ENCODE data around the gene TSHZ2.
A peak's percentile ranks its signal among the peaks of the same experiment; 100 is the strongest.
"Not testable (repeated sequence)": the region's sequence is repeated elsewhere in the genome, so short reads cannot be mapped to it uniquely, and the experiment has no call there.

The TSHZ2 gene

DNA sequence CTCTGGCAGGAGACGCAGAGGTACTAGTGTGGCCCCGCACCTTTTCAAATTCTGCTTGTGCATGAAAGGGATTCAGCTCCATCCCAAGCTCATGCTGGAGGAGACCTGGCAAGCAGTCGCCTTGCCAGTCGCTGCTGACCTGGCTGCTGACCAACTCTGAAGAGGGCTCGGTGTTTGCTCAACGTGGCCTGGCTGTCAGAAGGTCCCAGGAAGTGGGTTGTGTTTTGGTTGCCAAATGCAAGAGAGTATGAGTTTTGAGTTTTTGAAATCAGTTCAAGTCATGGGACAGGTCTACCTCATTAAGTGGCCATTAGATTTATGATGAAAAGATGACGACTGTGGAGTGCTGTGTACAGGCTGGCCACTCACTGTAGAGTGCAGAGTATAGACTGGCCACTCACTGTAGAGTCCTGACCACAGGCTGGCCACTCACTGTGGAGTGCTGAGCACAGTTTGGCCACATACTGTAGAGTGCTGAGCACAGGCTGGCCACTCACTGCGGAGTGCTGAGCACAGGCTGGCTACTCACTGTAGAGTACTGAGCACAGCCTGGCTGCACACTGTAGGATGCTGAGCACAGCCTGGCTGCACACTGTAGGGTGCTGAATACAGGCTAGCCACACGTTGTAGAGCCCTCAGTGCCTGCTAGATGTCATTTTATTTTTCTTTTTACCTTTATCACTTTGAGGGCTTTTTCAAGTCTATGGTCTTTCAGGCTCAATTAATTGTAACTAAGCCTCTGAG, 427.6 kb downstream of the TSHZ2 start:
- DNase-seq: no peak

DNA sequence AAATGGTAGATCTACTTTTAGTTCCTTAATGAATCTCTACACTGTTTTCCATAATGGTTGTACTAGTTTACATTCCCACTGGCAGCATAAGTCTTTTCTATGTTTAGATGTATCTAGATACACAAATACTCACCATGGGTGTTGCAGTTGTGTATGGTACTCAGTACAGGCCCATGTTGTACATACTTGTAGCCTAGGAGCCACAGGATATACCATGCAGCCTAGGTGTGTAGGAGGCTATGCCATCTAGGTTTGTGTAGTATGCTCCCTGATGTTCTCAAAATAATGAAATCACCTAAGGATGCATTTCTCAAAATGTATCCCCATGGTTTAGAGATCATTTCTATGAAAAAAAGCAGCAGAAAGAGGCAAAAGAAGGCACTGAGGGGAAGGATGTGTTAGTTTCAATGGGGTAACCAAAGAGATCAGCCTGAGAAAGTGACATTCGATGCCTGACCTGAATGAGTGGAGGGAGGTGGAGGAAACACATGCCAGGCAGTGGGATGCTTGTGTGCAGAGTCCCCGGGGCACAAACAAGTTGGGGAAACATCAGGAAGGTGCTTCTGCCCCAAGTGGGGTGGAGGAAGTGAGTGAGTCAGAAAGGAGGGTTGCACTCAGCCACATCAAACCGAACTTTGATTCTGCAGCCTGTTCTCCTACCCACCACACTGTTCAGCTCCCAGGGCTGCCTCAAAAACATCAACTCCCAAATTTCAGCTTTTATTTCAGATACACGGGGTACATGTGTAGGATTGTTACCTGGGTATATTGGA, 430.3 kb downstream of the TSHZ2 start:
- DNase-seq: no peak

DNA sequence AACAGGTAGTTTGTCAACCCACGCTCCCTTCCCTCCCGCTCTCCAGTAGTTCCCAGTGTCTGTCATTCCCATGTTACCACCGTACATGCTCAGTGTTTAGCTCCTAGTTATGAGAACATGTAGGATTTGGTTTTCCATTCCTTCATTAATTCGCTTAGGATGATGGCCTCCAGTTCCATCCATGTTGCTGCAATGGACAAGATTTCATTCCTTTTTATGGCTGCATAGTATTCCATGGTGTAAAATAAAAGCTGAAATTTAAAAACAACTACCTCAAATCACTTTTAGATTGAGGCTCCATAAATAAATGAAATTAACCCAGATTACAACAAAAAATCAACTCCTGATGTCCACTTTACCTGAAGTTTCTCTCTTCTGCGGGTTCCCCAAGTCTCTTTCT, 430.9 kb downstream of the TSHZ2 start:
- DNase-seq: no peak

DNA sequence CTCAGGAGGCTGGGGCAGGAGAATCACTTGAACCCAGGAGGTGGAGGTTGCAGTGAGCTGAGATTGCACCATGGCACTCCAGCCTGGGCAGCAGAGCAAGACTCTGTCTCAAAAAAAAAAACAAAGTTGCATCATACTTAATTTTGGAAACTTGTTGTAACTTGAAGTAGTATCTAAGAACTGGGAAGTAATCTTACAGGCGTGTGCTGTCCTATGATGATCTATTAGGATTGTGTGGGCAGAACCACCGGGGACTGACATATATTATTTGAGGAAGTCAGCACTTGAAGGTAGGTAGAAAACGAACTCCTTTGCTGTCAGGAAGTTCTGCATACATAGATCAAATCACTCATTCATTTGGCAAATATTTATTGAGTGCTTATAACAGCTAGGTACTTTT, 433.0 kb downstream of the TSHZ2 start:
- DNase-seq: no peak

DNA sequence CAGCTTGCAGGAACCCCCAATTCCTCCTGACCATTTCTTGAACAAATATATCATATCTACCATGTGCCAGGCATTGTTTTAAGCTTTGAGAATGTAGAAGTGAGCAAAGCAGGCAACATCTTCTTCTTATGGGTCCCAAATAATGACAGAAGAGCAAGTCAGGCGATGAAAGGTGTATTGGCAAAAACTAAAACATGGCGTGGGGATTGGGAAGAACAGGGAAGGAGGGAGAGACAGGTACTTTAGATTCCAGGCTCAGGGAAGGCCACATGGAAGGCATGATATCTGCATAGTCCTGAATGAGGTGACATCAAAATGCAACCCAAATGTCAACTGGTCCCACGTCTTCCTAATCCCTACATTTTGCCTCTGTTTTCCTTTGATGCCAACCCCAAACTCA, 434.4 kb downstream of the TSHZ2 start:
- DNase-seq: no peak

DNA sequence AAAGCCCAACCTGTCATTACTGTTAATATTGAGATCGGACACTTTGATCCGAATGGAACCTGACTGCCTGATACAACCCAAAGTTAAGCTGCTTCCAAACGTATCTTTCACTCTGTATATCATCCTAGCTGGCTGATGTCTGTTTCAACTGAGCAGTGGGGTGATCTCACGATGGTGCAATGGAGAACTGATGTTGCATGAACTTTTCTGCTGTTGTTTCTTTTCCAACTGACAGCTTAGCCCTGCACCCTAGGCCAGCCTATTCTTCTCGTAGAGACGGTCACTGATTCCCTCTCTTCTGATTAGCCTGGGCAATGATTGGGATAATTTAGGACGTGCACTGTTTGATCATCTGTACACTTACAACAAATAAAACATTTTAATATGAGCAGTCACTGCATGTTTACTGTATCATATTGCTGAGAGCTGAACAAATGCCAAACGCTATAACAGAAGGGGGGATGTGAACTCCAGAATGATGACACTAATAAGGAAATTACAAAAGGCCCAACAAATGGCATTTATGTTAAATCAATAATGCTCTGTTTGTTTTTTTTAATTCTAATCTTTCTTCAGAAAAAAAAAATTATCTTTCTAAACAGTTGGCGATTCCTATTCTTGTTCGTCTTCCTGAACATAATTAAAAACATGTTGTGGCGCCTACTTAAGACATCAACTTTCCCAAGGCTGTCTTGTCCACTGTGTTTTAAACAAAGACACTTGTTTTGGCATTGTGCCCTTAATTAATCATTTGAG, 436.7 kb downstream of the TSHZ2 start:
- no peak for DNase-seq

DNA sequence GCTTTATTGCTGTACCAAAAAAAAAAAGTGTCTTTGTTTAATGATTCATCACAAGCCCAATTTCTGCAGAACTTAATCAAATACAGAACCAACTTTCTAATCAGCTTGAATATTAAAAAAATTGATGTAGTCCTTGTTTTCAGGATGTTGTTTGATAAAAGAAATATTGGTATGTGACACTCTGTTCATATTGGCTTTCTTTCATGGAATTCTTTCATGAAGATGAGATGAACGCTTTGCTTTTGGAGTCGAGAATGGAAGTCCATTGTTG, 437.2 kb downstream of the TSHZ2 start:
- DNase-seq: no peak

DNA sequence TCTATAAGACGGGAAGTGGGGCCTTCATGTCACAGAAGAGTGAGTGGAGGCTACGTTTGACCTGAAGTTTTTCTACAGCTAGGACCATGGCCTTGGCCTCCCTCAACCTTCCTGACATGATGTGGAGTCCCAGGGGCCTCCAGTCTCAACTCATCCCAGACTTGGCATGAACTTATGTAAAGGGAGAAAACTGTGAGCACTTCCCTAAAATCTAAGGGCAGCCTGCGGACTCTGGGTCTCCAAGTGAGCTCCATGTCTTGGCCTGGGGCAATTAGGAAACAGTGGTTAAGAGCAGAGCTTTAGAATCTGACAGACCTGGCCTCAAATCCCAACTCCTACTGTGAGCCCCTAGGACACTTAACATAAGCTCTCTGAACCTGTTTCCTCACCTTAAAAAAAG, 439.0 kb downstream of the TSHZ2 start:
- no peak for DNase-seq

DNA sequence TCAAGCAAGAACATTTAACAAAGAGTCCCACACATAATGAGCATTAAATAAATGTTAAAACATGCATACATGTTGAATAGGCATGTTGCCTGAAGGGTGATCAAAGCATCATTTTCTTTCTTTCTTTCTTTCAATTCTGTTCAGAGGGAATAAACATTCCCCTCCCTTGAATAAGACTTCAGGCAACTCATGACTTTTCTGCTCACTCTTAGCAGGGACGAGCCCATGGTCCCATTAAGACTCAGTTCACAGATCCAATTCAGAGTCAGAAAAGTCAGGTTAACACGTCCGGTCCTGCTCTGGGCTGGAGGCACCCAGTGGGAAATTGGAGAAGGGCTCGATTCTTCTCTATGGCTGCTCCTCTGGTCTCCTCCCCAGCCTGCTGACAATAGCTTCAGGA, 439.7 kb downstream of the TSHZ2 start:
- DNase-seq: no peak

DNA sequence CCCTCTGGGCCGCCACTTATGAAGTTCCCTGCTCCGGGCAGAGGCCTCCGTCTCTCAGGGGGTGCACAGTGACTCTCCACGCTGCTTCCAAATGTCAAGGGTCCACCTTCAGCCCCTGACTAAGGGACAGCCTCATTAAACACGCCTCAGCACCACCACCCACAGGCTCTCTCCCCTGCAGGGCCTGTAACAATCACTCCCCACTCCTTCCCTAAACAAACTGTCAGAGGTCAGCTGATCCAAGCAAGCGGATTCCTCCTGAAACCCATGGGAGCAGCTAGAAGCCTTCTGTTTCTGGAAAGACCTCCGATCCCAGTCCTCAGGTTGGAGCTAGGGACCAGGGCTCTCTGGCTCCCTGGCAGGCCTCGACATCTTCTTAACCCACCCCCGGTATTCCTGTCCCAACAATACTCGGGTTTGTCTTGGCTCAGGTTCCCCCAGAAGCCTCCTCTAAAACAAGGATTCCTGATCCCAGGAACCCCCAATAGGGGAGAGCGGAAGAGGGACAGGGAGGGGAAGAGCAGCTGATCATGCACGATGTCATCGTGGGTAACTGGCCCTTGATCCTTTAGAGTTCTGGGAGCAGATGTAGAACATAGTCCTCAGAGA, 440.5 kb downstream of the TSHZ2 start:
- no peak for DNase-seq

DNA sequence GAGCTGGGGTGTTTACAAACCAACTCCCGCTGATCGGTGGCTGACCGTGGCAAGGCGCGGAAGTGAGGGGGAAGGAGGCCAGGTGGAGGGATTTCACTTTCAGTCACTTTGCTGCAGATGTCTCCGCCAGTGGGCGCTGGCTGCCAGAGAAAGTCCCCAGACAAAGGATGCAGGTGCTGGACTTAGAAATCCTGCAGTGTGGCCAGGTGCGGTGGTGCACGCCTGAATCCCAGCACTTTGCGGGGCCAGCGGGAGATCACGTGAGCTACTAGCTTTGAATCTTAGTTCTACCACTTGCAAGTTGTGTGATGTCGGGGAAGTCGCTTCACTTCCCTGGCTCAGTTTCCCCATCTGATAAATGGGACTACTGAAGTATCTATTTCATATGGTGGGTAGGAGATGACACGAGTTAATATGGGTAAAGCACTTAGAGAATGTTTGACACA, 441.1 kb downstream of the TSHZ2 start:
- peak; percentile 60 for DNase-seq

DNA sequence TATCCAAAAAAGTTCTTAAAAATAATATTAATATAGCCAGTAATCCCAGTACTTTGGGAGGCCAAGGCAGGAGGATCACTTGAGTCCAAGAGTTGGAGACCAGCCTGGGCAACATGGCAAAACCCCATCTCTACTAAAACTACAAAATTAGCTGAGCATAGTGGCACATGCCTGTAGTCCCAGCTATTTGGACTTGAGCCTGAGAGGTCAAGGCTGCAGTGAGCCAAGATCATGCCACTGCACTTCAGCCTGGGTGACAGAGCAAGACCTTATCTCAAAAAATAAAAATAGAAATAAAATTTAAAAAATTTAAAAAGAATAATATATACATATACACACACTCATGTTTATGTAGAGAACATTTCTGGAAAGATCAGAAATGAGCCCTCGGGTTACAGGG, 441.7 kb downstream of the TSHZ2 start:
- DNase-seq: not testable (repeated sequence)

DNA sequence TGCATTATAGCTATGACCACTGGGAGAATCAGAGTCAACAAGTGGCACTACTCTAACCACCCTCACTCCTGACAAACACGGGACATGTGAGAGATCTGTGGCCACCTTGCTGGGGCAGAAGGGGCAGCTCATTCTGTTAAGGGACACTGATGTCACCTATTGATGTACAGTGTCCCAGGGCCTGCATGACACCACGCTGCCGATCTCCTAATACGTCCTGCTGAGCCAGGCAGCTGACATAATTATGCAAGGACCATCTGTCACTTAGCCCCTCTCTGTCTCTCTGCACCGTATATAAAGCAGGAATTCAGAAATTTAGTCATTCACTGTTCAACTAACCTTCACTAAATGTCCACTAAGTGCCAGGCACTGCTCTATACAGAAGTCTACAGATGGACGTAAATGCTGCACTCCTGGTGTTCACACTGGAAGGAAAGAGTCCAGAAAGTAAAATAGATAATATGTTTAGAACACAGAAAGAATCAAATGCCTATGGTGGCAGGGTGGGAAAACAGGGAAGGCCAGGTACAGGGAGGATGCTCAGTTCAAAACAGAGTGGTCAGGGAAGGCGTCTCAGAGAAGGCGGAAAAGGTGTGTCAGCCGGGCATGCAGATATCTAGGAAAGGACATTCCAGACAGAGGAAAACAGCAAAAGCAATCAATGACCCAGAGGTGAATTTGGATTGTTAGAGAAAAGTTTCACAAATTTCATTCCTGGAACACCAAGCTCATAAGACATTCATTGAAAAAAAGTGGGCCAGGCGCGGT, 447.7 kb downstream of the TSHZ2 start:
- DNase-seq: peak; percentile 74

DNA sequence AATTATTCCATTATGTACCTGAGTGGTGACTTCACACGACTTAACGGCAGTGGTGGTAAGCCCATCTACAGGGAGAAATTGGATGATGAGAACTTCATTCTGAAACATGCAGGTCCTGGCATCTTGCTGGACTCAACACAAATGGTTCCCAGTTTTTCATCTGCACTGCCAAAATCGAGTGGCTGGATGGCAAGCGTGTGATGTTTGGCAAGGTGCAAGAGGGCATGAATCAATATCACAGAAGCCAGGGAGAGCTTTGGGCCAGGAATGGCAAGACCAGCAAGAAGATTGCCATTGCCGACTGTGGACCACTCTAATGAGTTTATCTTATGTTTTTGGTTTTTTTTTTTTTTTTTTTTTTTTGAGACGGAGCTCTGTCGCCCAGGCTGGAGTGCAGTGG, 449.2 kb downstream of the TSHZ2 start:
- no peak for DNase-seq

DNA sequence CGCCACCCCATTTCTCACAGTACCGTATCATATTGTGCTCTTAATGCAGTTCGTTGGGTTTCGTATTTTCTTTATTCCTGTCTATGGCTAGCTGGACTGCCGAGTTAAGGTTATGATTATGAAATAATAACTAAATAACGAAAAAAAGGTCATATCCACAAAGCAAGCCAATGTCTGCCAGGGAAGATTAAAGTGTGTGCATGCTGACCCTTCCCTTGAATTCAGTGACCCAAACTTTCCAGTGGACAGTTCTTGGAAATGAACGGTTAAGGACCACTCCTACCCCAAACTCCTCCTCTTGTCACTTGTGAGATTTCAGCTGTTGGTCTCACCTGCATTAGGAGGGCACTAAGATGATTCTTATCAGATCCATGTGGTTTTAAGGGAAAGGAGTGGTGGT, 449.9 kb downstream of the TSHZ2 start:
- DNase-seq: no peak

DNA sequence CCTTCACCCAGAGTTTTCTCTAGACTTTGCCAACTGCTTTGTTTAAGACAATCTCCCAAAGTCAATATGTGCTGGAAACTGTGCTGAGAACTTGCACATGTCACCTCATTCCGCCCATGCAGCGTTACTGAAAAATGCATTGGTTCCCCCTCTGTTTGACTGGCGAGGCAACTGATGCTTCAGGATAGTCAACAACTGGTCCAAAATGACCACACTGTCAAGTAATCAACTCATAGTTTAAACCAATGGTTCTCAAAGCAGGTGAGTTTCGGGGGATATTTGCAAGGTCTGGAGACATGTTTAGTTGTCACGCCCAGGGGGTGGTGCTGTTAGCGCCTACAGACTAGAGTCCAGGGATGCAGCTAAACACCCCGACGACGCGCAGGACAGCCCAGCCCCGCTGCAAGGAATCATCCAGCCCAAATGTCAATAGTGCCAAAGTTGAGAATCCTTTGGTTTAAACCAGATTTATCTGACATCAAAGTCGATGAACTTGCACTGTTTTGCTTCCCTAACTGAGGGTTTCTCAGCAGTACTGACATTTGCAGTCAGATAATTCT, 451.5 kb downstream of the TSHZ2 start:
- no peak for DNase-seq

DNA sequence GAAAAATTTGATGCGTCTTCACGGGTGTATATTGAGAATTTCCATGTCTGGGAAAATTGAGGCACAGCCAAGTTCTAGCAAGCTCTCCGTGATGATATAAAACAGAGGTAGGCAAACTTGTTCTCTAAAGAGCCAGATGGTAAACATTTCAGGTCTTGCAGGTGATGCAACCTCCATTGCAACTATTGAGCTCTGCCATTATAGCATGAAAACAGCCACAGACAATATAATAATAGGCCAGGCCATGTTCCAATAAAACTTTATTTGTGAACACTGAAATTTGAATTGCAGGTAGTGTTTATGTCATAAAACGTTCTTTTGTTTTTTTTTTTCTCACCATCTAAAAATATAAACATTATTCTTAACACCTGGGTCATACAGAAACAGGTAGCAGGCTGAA, 453.3 kb downstream of the TSHZ2 start:
- no peak for DNase-seq

DNA sequence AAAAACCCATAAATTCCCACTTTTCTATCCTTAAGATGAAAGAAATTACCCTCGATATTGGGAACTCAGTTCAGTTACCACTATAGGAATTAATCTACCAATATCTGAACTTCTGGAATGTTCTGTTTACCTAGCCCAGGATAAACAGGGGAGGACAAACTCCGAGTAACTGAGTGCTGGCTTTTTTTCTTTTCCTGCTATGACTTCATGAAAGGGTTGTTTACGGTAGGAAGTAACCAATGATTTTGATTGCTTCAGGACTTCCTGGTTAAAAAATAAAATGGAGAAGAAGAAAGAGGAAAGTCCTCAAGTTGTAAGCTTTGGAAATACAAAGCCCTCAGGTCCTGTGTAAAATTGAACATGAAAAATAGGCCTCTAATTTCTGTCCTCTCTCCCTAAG, 453.8 kb downstream of the TSHZ2 start:
- no peak for DNase-seq

DNA sequence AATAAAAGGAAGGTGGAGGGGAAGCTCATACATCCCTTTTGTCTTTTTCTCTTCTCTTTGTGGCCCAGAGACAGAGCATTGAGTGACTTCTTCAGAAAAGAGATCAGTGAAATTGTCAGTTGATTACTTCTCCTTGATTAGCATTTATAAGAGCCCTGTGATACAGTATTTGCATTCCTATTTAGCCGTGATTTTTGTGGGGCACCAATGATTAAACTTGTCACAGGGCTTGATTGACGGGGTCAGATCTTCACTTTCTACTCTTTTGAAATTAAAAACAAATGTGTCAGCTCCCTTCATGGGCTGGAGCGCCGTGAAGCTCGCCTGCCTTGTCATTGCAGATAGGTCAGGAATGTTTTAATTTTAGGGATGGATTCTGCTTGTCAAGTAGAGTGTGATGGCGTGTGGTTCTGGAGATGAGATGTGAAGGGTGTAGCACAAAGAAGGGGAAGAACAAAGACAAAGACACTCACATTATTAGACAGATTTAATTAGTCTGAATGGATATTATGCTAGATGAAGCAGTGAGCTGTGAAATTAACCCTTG, 454.7 kb downstream of the TSHZ2 start:
- DNase-seq: no peak

DNA sequence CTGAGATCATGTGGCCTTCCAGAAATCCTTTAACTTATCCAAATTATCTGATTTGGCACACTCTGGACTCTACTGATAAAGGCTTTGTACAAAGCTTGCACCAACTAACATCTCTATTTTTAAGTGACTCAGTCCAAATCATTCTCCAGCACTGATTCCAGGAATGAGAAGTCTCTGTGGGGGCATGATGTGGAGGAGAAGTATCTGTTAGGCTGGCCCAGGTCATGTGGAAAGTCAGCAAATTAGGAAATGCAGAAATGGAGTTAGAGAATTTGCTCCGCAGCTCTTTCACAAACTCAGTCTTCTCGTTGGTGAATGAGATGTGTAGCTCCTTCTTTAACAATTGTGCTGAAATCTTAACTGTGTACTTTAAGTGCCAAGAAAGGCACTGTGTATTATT, 455.8 kb downstream of the TSHZ2 start:
- DNase-seq: no peak

DNA sequence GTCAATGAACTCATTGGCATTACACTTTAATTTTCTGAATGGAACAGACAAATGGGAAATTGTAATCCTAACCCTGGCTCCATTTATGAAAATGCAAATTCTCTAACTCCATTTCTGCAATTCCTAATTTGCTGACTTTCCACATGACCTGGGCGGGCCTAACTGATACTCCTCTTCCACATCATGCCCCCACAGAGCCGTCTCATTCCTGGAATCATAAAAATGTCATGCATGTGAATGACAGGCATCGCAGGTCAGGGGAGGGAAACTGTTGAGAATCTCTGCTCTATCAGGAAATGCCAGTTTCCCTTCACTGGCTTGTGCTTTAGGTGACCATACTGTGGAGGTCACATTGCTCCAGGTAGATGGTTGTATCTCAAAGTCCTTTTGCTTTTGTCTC, 456.4 kb downstream of the TSHZ2 start:
- DNase-seq: no peak

DNA sequence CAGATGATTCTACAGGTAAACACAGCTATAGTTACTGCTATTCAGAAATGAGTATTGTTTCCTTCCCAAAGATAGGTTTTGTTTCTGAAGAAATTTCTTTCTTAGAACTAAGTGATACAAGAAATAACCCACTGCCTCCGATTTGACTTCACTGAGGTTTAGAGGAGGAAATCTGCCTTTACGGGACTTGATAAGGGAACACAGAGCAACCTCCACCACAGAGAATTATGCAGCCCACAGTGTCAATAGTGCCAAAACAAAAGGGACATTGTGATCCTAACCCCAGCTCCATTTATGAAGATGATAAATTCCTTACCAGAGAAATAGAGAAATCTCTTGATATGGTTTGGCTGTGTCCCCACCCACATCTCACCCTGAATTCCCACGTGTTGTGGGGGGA, 456.8 kb downstream of the TSHZ2 start:
- DNase-seq: no peak

All from NCI-H82 (cell line).